VCaP (cell line): Measurements from ENCODE around the gene NAV2.

Source experiments
- H3K27ac ChIP-seq: fragments of 450-650 bp; 2 replicates; pipeline ENCODE4 v1.5.1; 2017
- TF ChIP-seq, protein P1 (sequence below): fragments of 450-650 bp; conservative IDR thresholded peaks from 2 replicates; pipeline ENCODE4 v1.5.1; 2017; ENCODE audit warnings: mild to moderate bottlenecking, moderate library complexity

The NAV2 gene

DNA sequence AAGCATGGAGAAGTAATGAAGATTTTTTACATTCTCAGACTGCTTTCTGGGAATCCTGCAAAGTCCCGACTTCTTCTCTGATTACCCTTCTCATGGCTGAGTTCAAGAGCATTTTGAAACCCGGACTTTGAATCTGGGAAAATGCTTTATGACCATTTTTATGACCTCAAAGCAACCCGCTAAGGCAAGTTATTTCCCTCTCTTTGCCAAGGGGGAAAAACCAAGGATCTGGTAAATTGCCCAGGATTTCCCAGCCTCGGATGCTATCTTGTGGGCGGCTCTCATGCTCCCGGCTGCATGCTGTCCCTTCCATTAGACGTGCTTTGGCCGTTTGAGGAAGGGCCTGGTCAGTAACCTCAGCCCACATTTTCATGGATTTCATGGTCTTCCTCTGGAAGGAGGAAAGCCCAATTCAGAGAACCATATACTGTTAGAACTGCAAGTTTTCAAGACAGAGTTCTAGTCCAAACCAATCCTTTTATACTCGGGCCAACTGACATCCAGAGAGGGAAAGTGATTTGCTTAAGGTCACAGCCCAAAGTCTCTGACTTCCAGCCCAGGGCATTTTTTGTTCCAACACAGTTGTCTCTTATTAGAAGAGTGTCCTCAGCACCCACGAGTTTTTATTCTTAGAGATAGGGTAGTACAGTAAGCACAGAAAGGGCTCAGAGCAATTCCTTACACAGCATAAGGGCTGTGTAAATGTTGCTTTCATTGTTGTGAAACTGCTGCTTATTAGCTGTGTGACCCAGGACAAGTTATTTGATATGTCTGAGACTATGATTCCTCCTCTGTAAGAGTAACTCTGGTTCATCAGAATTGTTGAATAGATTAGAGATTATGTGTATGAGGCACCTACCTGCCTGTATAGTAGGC, 77.4 kb downstream of the NAV2 start:
- TF ChIP-seq, protein P1, sequence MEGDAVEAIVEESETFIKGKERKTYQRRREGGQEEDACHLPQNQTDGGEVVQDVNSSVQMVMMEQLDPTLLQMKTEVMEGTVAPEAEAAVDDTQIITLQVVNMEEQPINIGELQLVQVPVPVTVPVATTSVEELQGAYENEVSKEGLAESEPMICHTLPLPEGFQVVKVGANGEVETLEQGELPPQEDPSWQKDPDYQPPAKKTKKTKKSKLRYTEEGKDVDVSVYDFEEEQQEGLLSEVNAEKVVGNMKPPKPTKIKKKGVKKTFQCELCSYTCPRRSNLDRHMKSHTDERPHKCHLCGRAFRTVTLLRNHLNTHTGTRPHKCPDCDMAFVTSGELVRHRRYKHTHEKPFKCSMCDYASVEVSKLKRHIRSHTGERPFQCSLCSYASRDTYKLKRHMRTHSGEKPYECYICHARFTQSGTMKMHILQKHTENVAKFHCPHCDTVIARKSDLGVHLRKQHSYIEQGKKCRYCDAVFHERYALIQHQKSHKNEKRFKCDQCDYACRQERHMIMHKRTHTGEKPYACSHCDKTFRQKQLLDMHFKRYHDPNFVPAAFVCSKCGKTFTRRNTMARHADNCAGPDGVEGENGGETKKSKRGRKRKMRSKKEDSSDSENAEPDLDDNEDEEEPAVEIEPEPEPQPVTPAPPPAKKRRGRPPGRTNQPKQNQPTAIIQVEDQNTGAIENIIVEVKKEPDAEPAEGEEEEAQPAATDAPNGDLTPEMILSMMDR, result no peak
- 0 out of 2 replicates have a peak overlapping the region, but pooled peaks have one; percentile 11 for H3K27ac ChIP-seq

DNA sequence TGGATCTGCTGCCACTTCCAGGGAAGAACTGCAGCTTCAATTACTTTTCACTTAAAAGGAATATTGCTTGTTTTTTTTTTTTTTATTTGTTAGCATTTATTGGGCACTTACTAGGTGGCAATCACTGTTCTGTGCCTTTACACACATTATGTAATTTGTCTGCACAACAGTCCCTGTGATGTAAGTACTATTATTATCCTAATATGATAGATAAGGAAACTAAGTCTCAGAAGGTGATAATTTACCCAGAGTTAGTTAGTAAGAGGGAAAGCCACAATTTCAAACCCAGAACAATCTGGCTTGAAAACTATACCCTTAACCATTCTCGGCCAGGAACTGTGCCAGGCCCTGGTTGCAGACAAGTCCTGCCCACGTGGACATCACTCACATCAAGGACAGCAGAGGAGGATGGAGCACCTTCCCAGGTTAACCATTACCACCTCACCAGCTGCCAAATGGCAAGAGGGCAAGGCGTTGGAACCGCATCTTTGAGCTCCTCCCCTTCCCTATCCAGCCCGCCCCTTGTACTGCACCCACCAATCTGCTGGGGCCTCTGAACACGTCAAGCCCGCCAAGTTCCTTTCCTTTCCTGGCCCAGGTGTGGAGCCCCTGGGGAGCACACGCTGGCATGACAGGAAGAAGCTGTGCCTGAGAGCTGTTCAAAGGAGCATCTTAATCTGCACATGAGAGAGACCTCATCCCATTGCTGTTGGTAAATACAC, 78.4 kb downstream of the NAV2 start:
- TF ChIP-seq, protein P1, result no peak
- peak overlapping the region; percentile 68; the same call in 1 of the 2 replicates for H3K27ac ChIP-seq

DNA sequence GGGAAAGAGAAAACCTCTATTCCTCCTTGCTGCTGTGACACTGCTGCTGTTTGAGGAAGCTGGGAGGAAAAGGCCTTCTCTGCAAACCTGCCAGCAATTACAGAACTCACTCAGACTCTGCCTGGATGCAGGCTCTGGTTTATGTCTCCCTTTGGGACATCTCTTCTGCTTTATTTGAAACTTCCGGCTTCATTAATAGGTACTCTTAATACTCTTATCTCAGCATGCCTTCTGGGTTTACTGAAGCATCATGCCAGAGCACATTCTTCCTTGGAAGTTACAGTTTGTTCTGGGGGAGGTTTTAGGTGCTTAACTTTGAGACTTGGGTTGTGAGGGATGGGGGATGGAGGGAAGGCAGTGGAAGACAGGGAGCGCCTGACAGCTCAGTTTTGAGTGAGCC, 79.9 kb downstream of the NAV2 start:
- peak overlapping the region; percentile 68 for H3K27ac ChIP-seq

DNA sequence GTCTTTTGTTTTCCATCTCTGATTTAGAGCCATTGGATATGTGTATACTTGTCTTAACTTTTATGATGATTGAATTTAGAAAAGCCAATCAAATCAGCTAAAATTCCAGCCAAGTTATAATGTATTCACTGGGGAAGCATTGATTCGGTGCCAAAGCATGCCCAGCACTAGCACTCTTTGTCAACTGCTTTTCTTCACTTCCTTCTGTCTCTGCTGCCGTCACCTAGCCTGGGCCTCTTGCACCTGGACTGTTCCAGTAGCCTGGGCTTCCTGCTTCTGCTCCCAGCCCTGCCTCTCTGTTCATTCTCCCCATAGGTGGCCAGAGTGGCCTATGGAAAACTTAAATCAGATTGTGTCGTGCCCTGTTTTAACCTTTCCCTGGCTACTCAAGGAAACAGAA, 80.7 kb downstream of the NAV2 start:
- H3K27ac ChIP-seq, result peak overlapping the region; percentile 68
- TF ChIP-seq, protein P1, result no peak

More for the DNA sequence above, 79.9 kb downstream of the NAV2 start:
- TF ChIP-seq, protein P1, result no peak

DNA sequence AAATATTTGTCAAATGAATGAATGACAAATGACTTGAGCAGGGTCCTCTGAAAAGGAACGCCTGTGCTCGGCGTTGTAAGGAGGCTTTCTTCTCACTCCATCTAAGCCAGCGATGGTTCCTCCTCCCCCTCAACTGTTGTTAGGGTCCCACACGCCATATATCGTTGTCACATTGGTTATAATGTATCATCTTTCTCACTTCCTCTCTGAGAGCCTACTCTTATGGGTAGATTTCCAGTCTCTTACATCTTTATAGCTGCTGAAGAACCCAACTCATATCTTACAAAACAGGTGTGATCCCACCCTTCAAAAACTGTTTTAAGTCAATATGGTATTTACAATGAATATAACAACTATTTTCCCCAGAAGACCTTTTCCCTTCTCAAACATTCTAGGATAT, 81.5 kb downstream of the NAV2 start:
- H3K27ac ChIP-seq, result peak overlapping the region; percentile 68

DNA sequence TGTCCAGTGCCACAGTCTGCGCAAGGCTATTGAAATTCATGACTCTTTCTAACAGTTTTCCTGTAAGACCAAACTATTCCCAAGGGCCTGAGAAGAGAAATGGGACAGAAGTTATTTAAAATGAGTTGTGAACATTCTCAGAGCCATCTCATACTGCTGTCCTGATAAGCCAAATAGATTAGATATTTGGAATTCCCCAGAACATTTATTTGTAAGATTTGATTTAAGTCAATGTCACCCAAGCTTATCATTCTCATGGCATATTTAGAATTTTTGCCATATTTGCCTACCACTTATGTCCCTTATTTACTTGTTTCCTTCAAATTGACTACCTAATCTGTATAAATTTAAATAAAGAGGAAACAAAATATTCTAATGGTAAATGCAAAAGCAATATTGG, 82.4 kb downstream of the NAV2 start:
- no peak overlapping the region; the same call in 1 of the 2 replicates for H3K27ac ChIP-seq

More for the DNA sequence above, 81.5 kb downstream of the NAV2 start:
- TF ChIP-seq, protein P1, result no peak

More for the DNA sequence above, 82.4 kb downstream of the NAV2 start:
- TF ChIP-seq, protein P1, result no peak
